ENCODE results near the gene KYNU. TPM values are rescaled to one million over a fixed set of nuclear protein-coding genes. Genes with fewer than 3 reads are reported as not detected.
"Not testable (repeated sequence)": the region's sequence is repeated elsewhere in the genome, so short reads cannot be mapped to it uniquely, and the experiment has no call there.

The KYNU gene
- total RNA-seq, 2 donors from 2014 or later, result 0.34 to 1.1 TPM

DNA sequence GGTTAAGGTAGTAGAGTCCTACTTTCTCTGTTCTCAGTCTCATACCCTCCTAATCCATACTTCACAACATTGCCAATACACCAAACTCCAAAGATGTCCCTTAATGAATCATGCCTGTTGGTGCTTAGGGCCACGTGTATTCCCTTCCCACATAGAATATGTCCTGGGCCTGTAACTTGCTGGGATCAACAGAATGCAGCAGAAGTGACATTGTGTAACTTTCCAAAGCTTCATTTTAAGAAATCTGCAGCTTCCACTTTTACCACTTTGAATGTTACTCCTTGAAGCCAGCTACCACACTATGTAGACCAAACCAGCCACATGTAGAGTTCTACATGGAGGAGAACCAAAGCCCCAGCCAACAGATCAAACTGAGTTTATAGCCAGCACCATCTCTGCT is 193.2 kb downstream of the KYNU start:
- Histone ChIP-seq H3K9me3 (no peaks in the 10 kb centered on the region), H3K4me1 (replicated peaks) (no peaks in the 10 kb centered on the region), H3K27ac (no peak overlapping the region), H3K36me3 (no peaks in the 10 kb centered on the region), H3K27me3 (replicated peaks; ENCODE audit: insufficient read depth) (no peaks in the 10 kb centered on the region), H3K4me3 (no peak overlapping the region)
- 89% methylated on average over 1 of the region's 1 CpG for WGBS
- no peak for DNase-seq (ENCODE audit: low spot score)
- intact Hi-C loops (cut with DNase I), result no loop called here
- no peak for TF ChIP-seq POLR2AphosphoS5 (IDR thresholded peaks at IDR 0.05)
- TF ChIP-seq, protein P1, sequence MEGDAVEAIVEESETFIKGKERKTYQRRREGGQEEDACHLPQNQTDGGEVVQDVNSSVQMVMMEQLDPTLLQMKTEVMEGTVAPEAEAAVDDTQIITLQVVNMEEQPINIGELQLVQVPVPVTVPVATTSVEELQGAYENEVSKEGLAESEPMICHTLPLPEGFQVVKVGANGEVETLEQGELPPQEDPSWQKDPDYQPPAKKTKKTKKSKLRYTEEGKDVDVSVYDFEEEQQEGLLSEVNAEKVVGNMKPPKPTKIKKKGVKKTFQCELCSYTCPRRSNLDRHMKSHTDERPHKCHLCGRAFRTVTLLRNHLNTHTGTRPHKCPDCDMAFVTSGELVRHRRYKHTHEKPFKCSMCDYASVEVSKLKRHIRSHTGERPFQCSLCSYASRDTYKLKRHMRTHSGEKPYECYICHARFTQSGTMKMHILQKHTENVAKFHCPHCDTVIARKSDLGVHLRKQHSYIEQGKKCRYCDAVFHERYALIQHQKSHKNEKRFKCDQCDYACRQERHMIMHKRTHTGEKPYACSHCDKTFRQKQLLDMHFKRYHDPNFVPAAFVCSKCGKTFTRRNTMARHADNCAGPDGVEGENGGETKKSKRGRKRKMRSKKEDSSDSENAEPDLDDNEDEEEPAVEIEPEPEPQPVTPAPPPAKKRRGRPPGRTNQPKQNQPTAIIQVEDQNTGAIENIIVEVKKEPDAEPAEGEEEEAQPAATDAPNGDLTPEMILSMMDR (IDR thresholded peaks at IDR 0.05), result no peak
- no peak for TF ChIP-seq POLR2A (IDR thresholded peaks at IDR 0.05)

DNA sequence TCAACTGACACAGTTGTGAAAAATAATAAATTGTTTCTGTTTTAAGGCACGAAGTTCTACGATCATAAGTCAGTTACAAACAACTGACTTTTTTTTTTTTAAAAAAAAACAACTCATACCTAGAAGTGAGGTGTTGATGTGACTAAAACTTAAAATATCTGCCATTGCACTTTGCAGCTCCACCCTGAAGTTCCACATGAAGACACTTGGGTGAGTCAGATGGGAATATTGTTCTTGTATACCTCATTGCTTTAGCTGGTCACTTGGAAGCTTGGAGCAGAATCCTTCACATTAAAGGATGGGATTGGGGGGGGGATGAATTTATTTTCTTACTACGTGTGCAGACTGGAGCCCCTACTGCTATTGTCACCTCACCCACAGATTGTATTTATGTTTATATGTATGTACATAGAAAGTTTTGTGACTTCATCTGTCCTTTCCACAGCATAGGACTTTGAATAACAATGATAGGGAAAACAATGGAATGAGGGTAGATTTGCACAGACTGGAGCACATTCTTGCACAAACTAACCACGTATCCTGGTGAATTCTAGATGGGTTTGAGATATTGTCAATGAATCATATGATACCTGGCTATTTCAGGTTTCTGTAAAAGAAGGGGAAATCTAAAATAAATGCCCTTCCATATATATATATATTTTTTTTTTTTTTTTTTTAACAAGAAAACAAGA is 193.9 kb downstream of the KYNU start:
- no peak for DNase-seq (ENCODE audit: low spot score)
- intact Hi-C loops (cut with DNase I), result no loop called here
- Histone ChIP-seq H3K9me3 (no peaks in the 10 kb centered on the region), H3K36me3 (no peaks in the 10 kb centered on the region), H3K27ac (no peak overlapping the region), H3K4me3 (no peak overlapping the region), H3K27me3 (replicated peaks; ENCODE audit: insufficient read depth) (no peaks in the 10 kb centered on the region), H3K4me1 (replicated peaks) (no peaks in the 10 kb centered on the region)
- 79% methylated on average over 4 of the region's 4 CpGs for WGBS
- no peak for TF ChIP-seq POLR2AphosphoS5 (IDR thresholded peaks at IDR 0.05)
- TF ChIP-seq POLR2A (IDR thresholded peaks at IDR 0.05), result no peak
- TF ChIP-seq, protein P1 (IDR thresholded peaks at IDR 0.05), result no peak

DNA sequence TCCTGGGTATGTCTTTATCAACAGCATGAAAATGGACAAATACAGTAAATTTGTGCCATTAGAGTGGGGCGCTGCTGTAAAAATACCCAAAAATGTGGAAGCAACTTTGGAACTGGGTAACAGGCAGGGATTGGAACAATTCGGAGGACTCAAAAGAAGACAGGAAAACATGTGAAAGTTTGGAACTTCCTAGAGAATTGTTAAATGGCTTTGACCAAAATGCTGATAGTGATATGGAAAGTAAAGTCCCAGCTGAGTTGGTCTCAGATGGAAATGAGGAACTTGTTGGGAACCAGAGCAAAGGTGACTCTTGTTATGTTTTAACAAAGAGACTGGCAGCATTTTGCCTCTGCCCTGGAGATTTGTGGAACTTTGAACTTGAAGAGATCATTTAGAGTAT is 197.4 kb downstream of the KYNU start:
- H3K27me3 ChIP-seq (replicated peaks; ENCODE audit: insufficient read depth); intact Hi-C loops (cut with DNase I); DNase-seq (ENCODE audit: low spot score); H3K9me3 ChIP-seq; H3K4me1 ChIP-seq (replicated peaks); H3K4me3 ChIP-seq; H3K27ac ChIP-seq; H3K36me3 ChIP-seq: not testable (repeated sequence)
- 98% methylated on average over 2 of the region's 2 CpGs for WGBS

DNA sequence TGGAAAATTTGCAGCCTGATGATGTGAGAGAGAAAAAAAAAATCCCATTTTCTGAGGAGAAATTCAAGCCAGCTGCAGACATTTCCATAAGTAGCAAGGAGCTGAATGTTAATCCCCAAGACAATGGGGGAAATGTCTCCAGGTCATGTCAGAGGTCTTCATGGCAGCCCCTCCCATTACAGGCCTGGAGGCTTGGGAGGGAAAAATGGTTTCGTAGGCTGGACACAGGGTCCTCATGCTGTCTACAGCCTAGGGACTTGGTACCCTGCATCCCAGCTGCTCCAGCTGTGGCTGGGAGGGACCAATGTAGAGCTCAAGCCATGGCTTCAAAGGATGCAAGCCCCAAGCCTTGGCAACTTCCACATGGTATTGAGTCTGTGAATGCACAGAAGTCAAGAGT is 198.2 kb downstream of the KYNU start:
- Histone ChIP-seq H3K27me3 (replicated peaks; ENCODE audit: insufficient read depth) (no peaks in the 10 kb centered on the region), H3K9me3 (no peaks in the 10 kb centered on the region), H3K4me3 (no peak overlapping the region), H3K4me1 (replicated peaks) (no peaks in the 10 kb centered on the region), H3K36me3 (no peaks in the 10 kb centered on the region), H3K27ac (no peak overlapping the region)
- no peak for DNase-seq (ENCODE audit: low spot score)
- intact Hi-C loops (cut with DNase I), result no loop called here
- 96% methylated on average over 1 of the region's 1 CpG for WGBS
- TF ChIP-seq, protein P1 (IDR thresholded peaks at IDR 0.05), result no peak
- TF ChIP-seq POLR2AphosphoS5 (IDR thresholded peaks at IDR 0.05) (no peak), POLR2A (IDR thresholded peaks at IDR 0.05) (no peak)

DNA sequence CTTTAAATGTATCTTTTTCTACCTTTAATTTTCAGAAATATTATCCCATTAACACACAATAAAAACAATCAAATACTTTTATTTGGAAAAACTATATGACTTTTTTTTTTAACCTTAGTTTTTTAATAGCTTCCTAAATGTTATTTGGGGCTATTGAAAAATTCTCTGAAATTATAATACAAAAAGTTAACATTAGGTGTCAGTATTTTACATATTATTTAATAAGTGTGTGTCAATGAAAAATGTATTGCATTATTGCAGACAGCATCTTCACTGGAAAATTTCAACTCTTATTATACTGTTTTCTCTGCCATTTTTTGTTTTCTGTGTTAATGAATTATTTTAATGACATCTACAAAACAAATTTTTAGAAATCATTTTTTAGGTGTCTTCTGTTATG is 200.6 kb downstream of the KYNU start:
- no peaks in the 10 kb centered on the region for H3K36me3 ChIP-seq
- TF ChIP-seq, protein P1 (IDR thresholded peaks at IDR 0.05), result no peak
- TF ChIP-seq POLR2AphosphoS5 (IDR thresholded peaks at IDR 0.05) (no peak), POLR2A (IDR thresholded peaks at IDR 0.05) (no peak)
- no peak for DNase-seq (ENCODE audit: low spot score)
- no peak overlapping the region for H3K27ac ChIP-seq
- no peak overlapping the region for H3K4me3 ChIP-seq
- no peaks in the 10 kb centered on the region for H3K27me3 ChIP-seq (replicated peaks; ENCODE audit: insufficient read depth)
- intact Hi-C loops (cut with DNase I), result no loop called here
- no peaks in the 10 kb centered on the region for H3K4me1 ChIP-seq (replicated peaks)
- H3K9me3 ChIP-seq, result no peaks in the 10 kb centered on the region
